Smooth muscle cell (in vitro differentiated cells): Measurements from ENCODE around the gene TMEM214. TPM values are rescaled to one million over a fixed set of nuclear protein-coding genes. Genes with fewer than 3 reads are reported as not detected.

Experiments
- DNase-seq: peaks from one replicate; lab custom pipeline; 2025; ENCODE audit not compliant: unreplicated experiment; lab: John Stamatoyannopoulos, UW
- H2AFZ ChIP-seq: fragments of 200-600 bp; sonication (generic); 2 replicates; pipeline ENCODE4 v1.6.0; 2016; ENCODE audit warnings: antibody characterized with exemption, low read depth, mild to moderate bottlenecking
- H3F3A ChIP-seq: fragments of 200-600 bp; sonication (generic); 2 replicates; pipeline ENCODE4 v1.6.0; 2017; ENCODE audit warnings: antibody characterized with exemption, low read depth
- H3K27ac ChIP-seq: fragments of 200-600 bp; sonication (generic); 2 replicates; pipeline ENCODE4 v1.5.1; 2016; ENCODE audit warnings: low read depth, mild to moderate bottlenecking
- H3K27me3 ChIP-seq: fragments of 200-600 bp; sonication (generic); 2 replicates; pipeline ENCODE4 v1.6.1; 2016; ENCODE audit warnings: low read depth, mild to moderate bottlenecking
- H3K36me3 ChIP-seq: fragments of 200-600 bp; sonication (generic); 2 replicates; pipeline ENCODE4 v1.5.1; 2016; ENCODE audit warnings: low read depth
- H3K4me1 ChIP-seq: fragments of 200-600 bp; sonication (generic); 2 replicates; pipeline ENCODE4 v1.5.1; 2016; ENCODE audit warnings: low read depth
- H3K4me2 ChIP-seq: fragments of 200-600 bp; sonication (generic); 2 replicates; pipeline ENCODE4 v1.6.0; 2016; ENCODE audit warnings: mild to moderate bottlenecking
- H3K4me3 ChIP-seq: fragments of 200-600 bp; sonication (generic); 2 replicates; pipeline ENCODE4 v1.5.1; 2016; ENCODE audit warnings: mild to moderate bottlenecking
- H3K79me2 ChIP-seq: fragments of 200-600 bp; sonication (generic); 2 replicates; pipeline ENCODE4 v1.6.0; 2016; ENCODE audit warnings: low read depth, mild to moderate bottlenecking
- H3K9ac ChIP-seq: fragments of 200-600 bp; sonication (generic); 2 replicates; pipeline ENCODE4 v1.6.0; 2016; ENCODE audit warnings: low read depth
- H3K9me3 ChIP-seq: fragments of 200-600 bp; sonication (generic); replicated peaks from 2 replicates; pipeline ENCODE4 v1.5.1; 2016; ENCODE audit warnings: low read depth
- H4K20me1 ChIP-seq: fragments of 200-600 bp; sonication (generic); 2 replicates; pipeline ENCODE4 v1.6.0; 2016; ENCODE audit warnings: low read depth
- CTCF ChIP-seq: fragments of 200-600 bp; sonication (generic); IDR thresholded peaks from 2 replicates; pipeline ENCODE4 v1.5.1; 2017; ENCODE audit warnings: borderline replicate concordance, mild to moderate bottlenecking, antibody characterized with exemption; ENCODE audit not compliant: insufficient read depth, poor library complexity, severe bottlenecking
- WGBS: methylation state at CpG from one replicate; pipeline ENCODE4 v1.1.7; 2016; ENCODE audit warnings: low lambda C conversion rate; 5-methylcytosine and 5-hydroxymethylcytosine counted together
- polyA plus RNA-seq: library from polyadenylated mRNA; unstranded; fragments of >200 nt; fragmentation: Nextera tagmentation; extraction: Ambion mirVana; gene quantifications from 2 replicates; pipeline ENCODE4 v1.2.1, GENCODE V29; 2016
- total RNA-seq: library from RNA; depleted of rRNA; stranded (reverse); fragments of >200 nt; gene quantifications from 2 replicates; pipeline ENCODE4 v1.2.3, GENCODE V29; 2014

Gene TMEM214
- total and polyA plus RNA-seq, 2 experiments from 2014 or later = 79.6 to 99.7 TPM

DNA sequence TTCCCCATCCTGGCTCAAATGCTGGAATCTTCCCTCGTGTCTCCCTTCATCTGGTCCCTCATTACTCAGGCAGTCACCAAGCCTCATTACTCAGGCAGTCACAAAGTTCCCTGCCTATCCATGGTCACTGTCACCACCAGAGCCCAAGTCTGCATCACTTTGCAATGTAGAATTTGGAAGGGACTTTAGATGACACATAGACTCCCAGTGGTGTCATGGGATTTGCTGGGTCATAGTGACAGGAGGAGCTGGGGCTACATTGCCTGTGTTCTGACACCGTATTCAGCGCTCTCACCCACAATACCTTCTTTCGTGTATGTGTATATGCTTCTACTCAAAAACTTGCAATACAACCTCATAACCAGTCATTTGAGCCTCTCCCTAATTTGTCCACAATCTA, 43.6 kb downstream of the TMEM214 start:
- peaks cover under 1% of the 10 kb centered on the region for H4K20me1 ChIP-seq
- WGBS = 72% methylated on average over 4 of the region's 4 CpGs
- H2AFZ ChIP-seq = no peak overlapping the region

DNA sequence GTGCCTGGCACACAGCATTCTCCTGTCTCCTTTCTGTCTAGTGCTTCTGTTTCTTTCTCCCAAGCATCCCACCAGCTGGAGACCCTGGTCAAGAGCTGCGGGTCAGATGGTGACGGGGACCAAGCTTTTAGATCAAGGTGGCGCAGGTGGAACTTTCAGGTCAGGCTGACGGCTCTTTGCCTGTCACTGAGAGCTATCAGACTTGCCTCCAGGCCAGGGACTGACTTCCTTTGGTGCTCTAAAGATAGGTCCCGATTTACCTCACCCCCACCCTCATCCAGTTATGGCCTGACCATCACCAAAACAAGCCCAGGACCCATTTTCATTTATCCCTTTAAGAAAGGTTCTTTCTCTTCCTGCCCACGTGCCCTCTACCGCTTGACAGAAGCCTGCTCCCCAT, 44.5 kb downstream of the TMEM214 start:
- H3K79me2 ChIP-seq = peaks cover 23% of the 10 kb centered on the region
- H3F3A ChIP-seq = peaks cover 34% of the 10 kb centered on the region
- H3K9me3 ChIP-seq = no peaks in the 10 kb centered on the region
- no peaks in the 10 kb centered on the region for H3K36me3 ChIP-seq
- WGBS = 96% methylated on average over 7 of the region's 7 CpGs
- no peak overlapping the region for H3K4me3 ChIP-seq
- no peak overlapping the region for H3K9ac ChIP-seq
- DNase-seq = no peak
- no peak for TF ChIP-seq CTCF
- H3K4me1 ChIP-seq = peaks cover 21% of the 10 kb centered on the region
- H3K4me2 ChIP-seq = no peak overlapping the region
- peaks cover 10% of the 10 kb centered on the region for H4K20me1 ChIP-seq
- no peaks in the 10 kb centered on the region for H3K27me3 ChIP-seq
- no peak overlapping the region for H2AFZ ChIP-seq
- H3K27ac ChIP-seq = peak overlapping the region; percentile 89

More for the DNA sequence above, 43.6 kb downstream of the TMEM214 start:
- no peaks in the 10 kb centered on the region for H3K27me3 ChIP-seq
- H3F3A ChIP-seq = peaks cover 34% of the 10 kb centered on the region
- no peaks in the 10 kb centered on the region for H3K9me3 ChIP-seq
- peaks cover 22% of the 10 kb centered on the region for H3K4me1 ChIP-seq
- no peak overlapping the region for H3K4me3 ChIP-seq
- H3K36me3 ChIP-seq = no peaks in the 10 kb centered on the region
- H3K27ac ChIP-seq = peak overlapping the region; percentile 79
- TF ChIP-seq CTCF = no peak
- H3K79me2 ChIP-seq = peaks cover 24% of the 10 kb centered on the region
- H3K9ac ChIP-seq = no peak overlapping the region
- DNase-seq = no peak
- no peak overlapping the region for H3K4me2 ChIP-seq

- Histone ChIP-seq H3K4me1 (peaks cover 12% of the 10 kb centered on the region), H3F3A (peaks cover 29% of the 10 kb centered on the region)
Observed at GRCh38 chr2:27078267-27079194, 45.8 kb downstream of the TMEM214 start, which contains the start of gene EMILIN1. Gene EMILIN1, plus strand, starts transcription at chr2:27078615. Its CDS starts 451 bp downstream, at chr2:27079066.

More at GRCh38 chr2:27078267-27079194, 45.8 kb downstream of the TMEM214 start, which contains the start of gene EMILIN1:
- peak within 1 kb of the TSS; percentile 89 for H3K27ac ChIP-seq
- H3K4me2 ChIP-seq = peak within 1 kb of the TSS; percentile 93
- TF ChIP-seq CTCF = no peak
- no peak within 1 kb of the TSS for H2AFZ ChIP-seq
- DNase-seq = peak; percentile 60
- peaks cover 23% of the 10 kb centered on the region for H3K79me2 ChIP-seq
- peak within 1 kb of the TSS; percentile 66 for H3K9ac ChIP-seq
- H3K4me3 ChIP-seq = peak within 1 kb of the TSS; percentile 59
- no peaks in the 10 kb centered on the region for H3K9me3 ChIP-seq
- WGBS = 42% methylated on average over 34 of the region's 41 CpGs
- H3K36me3 ChIP-seq = no peaks in the 10 kb centered on the region
- no peaks in the 10 kb centered on the region for H3K27me3 ChIP-seq
- peaks cover 23% of the 10 kb centered on the region for H4K20me1 ChIP-seq
